Tibial nerve (tissue), 4 donors: ENCODE results near the gene SLC43A2. TPM values are rescaled to one million over a fixed set of nuclear protein-coding genes. Genes with fewer than 3 reads are reported as not detected.

Experiments used
- DNase-seq, 2 donors: peaks; one replicate each; pipeline ENCODE4 v3.0.0-alpha.2; 2019; ENCODE audit warnings: low spot score in 2 of 2
- H3K27ac ChIP-seq, 4 donors: fragments of 200-600 bp; sonication (generic) in 3 of 4; one replicate each; pipeline ENCODE4 v1.5.1; 2017 to 2019; ENCODE audit warnings: mild to moderate bottlenecking in 1 of 4
- H3K27me3 ChIP-seq, 2 donors: fragments of 200-600 bp; sonication (generic) in 1 of 2; one replicate each; pipeline versions ENCODE4 v1.5.1 to v1.6.0; 2017 to 2019
- H3K36me3 ChIP-seq, 3 donors: fragments of 200-600 bp; sonication (generic); one replicate each; pipeline ENCODE4 v1.5.1; 2018 to 2019
- H3K4me1 ChIP-seq, 4 donors: fragments of 200-600 bp; sonication (generic) in 3 of 4; one replicate each; pipeline ENCODE4 v1.5.1; 2017 to 2019
- H3K4me3 ChIP-seq, 4 donors: fragments of 200-600 bp; sonication (generic) in 3 of 4; one replicate each; pipeline ENCODE4 v1.5.1; 2017 to 2019; ENCODE audit warnings: mild to moderate bottlenecking in 1 of 4, moderate library complexity in 1 of 4
- H3K9me3 ChIP-seq, 4 donors: fragments of 200-600 bp; sonication (generic) in 3 of 4; one replicate each; pipeline ENCODE4 v1.5.1; 2017 to 2019
- CTCF ChIP-seq, 5 experiments: fragments of 200-600 bp in 3 of 5; fragments of 450-650 bp in 2 of 5; sonication (generic) in 3 of 5; IDR thresholded peaks; one replicate each; pipeline ENCODE4 v1.5.1; 2016 to 2019; ENCODE audit warnings: antibody characterized with exemption in 5 of 5, mild to moderate bottlenecking in 3 of 5, moderate library complexity in 2 of 5
- EP300 ChIP-seq, 2 donors: sonication (generic); formaldehyde crosslinking; IDR thresholded peaks; one replicate each; pipeline ENCODE4 v1.6.1; 2017; ENCODE audit warnings: antibody characterized with exemption in 2 of 2, mild to moderate bottlenecking in 1 of 2
- POLR2A ChIP-seq, 2 donors: fragments of 450-650 bp; IDR thresholded peaks; one replicate each; pipeline ENCODE4 v1.6.1; 2017; ENCODE audit warnings: antibody characterized with exemption in 2 of 2, mild to moderate bottlenecking in 2 of 2, moderate library complexity in 2 of 2
- WGBS, 2 donors: methylation state at CpG; one replicate each; pipeline ENCODE4 v1.1.5; 2018; 5-methylcytosine and 5-hydroxymethylcytosine counted together
- total RNA-seq, 4 donors: library from RNA; depleted of rRNA; stranded (reverse); fragments of >200 nt; gene quantifications; one replicate each; pipeline ENCODE4 v1.1.0, GENCODE V29; 2016

Gene SLC43A2
- total RNA-seq, 4 donors from 2014 or later: 10.3 to 26.1 (median 14.1) TPM

- H3K27ac ChIP-seq: no peak overlapping the region
- 92 to 94% methylated on average over 30 to 36 of the region's 45 CpGs for WGBS, 2 donors
- no peak for TF ChIP-seq CTCF (IDR thresholded peaks at IDR 0.05)
- TF ChIP-seq EP300 (IDR thresholded peaks at IDR 0.05): no peak
- TF ChIP-seq POLR2A (IDR thresholded peaks at IDR 0.05): no peak
- no peaks in the 10 kb centered on the region for H3K27me3 ChIP-seq
- H3K9me3 ChIP-seq: no peaks in the 10 kb centered on the region
- peaks cover 0 to 4% (median 2%) of the 10 kb centered on the region in 4 donors for H3K4me1 ChIP-seq
- DNase-seq: no peak
- peaks cover 0 to 22% (median 0%) of the 10 kb centered on the region in 3 donors for H3K36me3 ChIP-seq
- no peak overlapping the region for H3K4me3 ChIP-seq
These were observed 6.4 kb upstream of the SLC43A2 start for GRCh38 chr17:1634841-1635650.

GRCh38 chr17:1630662-1631061, 2.0 kb upstream of the SLC43A2 start:
- WGBS, 2 donors: 82% methylated on average over 4 of the region's 4 CpGs
- no peak for DNase-seq
- Histone ChIP-seq H3K9me3 (no peaks in the 10 kb centered on the region), H3K4me1 (peaks cover 0 to 34% (median 27%) of the 10 kb centered on the region in 4 donors), H3K27ac (no peak overlapping the region), H3K27me3 (no peaks in the 10 kb centered on the region), H3K4me3 (no peak overlapping the region), H3K36me3 (peaks cover 0 to 9% (median 0%) of the 10 kb centered on the region in 3 donors)
- TF ChIP-seq POLR2A (IDR thresholded peaks at IDR 0.05) (no peak), CTCF (IDR thresholded peaks at IDR 0.05) (no peak), EP300 (IDR thresholded peaks at IDR 0.05) (no peak)

- DNase-seq: peak in 1 of 2 donors; percentile 68
- WGBS, 2 donors: 3 to 5% methylated on average over 40 to 44 of the region's 45 CpGs
These were observed 1.1 kb upstream of the SLC43A2 start for GRCh38 chr17:1629504-1630310.

GRCh38 chr17:1628856-1629503, 346 bp upstream of the SLC43A2 start:
- H3K4me1 ChIP-seq: peaks cover 0 to 43% (median 27%) of the 10 kb centered on the region in 4 donors
- H3K4me3 ChIP-seq: peak overlapping the region; percentile 76 to 82 (median 80)
- H3K9me3 ChIP-seq: no peaks in the 10 kb centered on the region
- DNase-seq: peak; percentile 95 to 96
- H3K27ac ChIP-seq: peak overlapping the region; percentile 88 to 98 (median 96)
- H3K36me3 ChIP-seq: peaks cover 0 to 12% (median 0%) of the 10 kb centered on the region in 3 donors
- 0% methylated on average over 25 to 48 of the region's 77 CpGs for WGBS, 2 donors
- TF ChIP-seq POLR2A (IDR thresholded peaks at IDR 0.05) (peak; percentile 53 to 82), EP300 (IDR thresholded peaks at IDR 0.05) (peak; percentile 31 to 78), CTCF (IDR thresholded peaks at IDR 0.05) (peak; percentile 49 to 76 (median 58))
- no peaks in the 10 kb centered on the region for H3K27me3 ChIP-seq

More at GRCh38 chr17:1629504-1630310, 1.1 kb upstream of the SLC43A2 start:
- H3K9me3 ChIP-seq: no peaks in the 10 kb centered on the region
- H3K27me3 ChIP-seq: no peaks in the 10 kb centered on the region
- peak overlapping the region; percentile 76 to 82 (median 80) for H3K4me3 ChIP-seq
- peak; percentile 56 to 75 (median 62) for TF ChIP-seq CTCF (IDR thresholded peaks at IDR 0.05)
- TF ChIP-seq EP300 (IDR thresholded peaks at IDR 0.05): no peak
- TF ChIP-seq POLR2A (IDR thresholded peaks at IDR 0.05): no peak
- peak overlapping the region; percentile 88 to 98 (median 96) for H3K27ac ChIP-seq
- H3K4me1 ChIP-seq: peaks cover 0 to 43% (median 27%) of the 10 kb centered on the region in 4 donors
- peaks cover 0 to 6% (median 0%) of the 10 kb centered on the region in 3 donors for H3K36me3 ChIP-seq
